K562 (cell line): ENCODE results near the gene SORT1. TPM values are rescaled to one million over a fixed set of nuclear protein-coding genes. Genes with fewer than 3 reads are reported as not detected.
A peak's percentile ranks its signal among the peaks of the same experiment; 100 is the strongest.

Experiments used
- CTBP1 ChIP-seq: fragments of 450-650 bp; IDR thresholded peaks from 2 replicates; pipeline ENCODE4 v1.6.1; 2016; ENCODE audit warnings: borderline replicate concordance
- FUS ChIP-seq: fragments of 200-400 bp; formaldehyde crosslinking; optimal IDR thresholded peaks from 2 replicates; pipeline ENCODE3; 2017; ENCODE audit warnings: low read depth, low read length
- GTF2F1 ChIP-seq: IDR thresholded peaks from 2 replicates; pipeline ENCODE4 v1.6.1; 2011; ENCODE audit warnings: low read depth, low read length, improper control_type of control experiment
- HMG20A ChIP-seq: fragments of 450-650 bp; formaldehyde crosslinking; conservative IDR thresholded peaks from 2 replicates; pipeline ENCODE4 v1.4.0; 2020; ENCODE audit warnings: mild to moderate bottlenecking, mixed read lengths
- HMG20B ChIP-seq: fragments of 250-450 bp; sonication (Bioruptor Pico); IDR thresholded peaks from 2 replicates; pipeline ENCODE4 v1.5.0; 2021; ENCODE audit warnings: mild to moderate bottlenecking
- HNRNPUL1 ChIP-seq: fragments of 200-400 bp; formaldehyde crosslinking; IDR thresholded peaks from 2 replicates; pipeline ENCODE4 v1.6.1; 2017; ENCODE audit warnings: low read length
- KLF1 ChIP-seq: fragments of 450-650 bp; IDR thresholded peaks from 2 replicates; pipeline ENCODE4 v1.6.1; 2016; ENCODE audit warnings: missing genetic modification characterization, missing compliant biosample characterization
- MCM2 ChIP-seq: fragments of 450-650 bp; IDR thresholded peaks from 2 replicates; pipeline ENCODE4 v1.6.1; 2017; ENCODE audit warnings: low read depth, mild to moderate bottlenecking
- MCM7 ChIP-seq, 2 experiments: fragments of 450-650 bp; IDR thresholded peaks; 2 replicates each; pipeline ENCODE4 v1.6.1; 2016 to 2018
- NCOA2 ChIP-seq, 2 experiments: fragments of 450-650 bp; IDR thresholded peaks; 2 replicates each; pipeline ENCODE4 v1.6.1; 2018; ENCODE audit warnings: mild to moderate bottlenecking in 2 of 2, moderate library complexity in 1 of 2; ENCODE audit not compliant: partially characterized antibody in 2 of 2
- NFXL1 ChIP-seq: fragments of 450-650 bp; formaldehyde crosslinking; IDR thresholded peaks from 2 replicates; pipeline ENCODE4 v1.4.0; 2021; ENCODE audit warnings: mild to moderate bottlenecking
- POLR2A ChIP-seq: fragments of 450-650 bp; conservative IDR thresholded peaks from 2 replicates; pipeline ENCODE4 v1.6.1; 2016
- RAD21 ChIP-seq, 2 experiments: fragments of 250-450 bp in 1 of 2; fragments of 450-650 bp in 1 of 2; sonication (Bioruptor Pico) in 1 of 2; formaldehyde crosslinking in 1 of 2; IDR thresholded peaks in 1 of 2; conservative IDR thresholded peaks in 1 of 2; 2 replicates each; pipeline versions ENCODE4 v1.4.0 to v1.8.0; 2020 to 2022; ENCODE audit warnings: mild to moderate bottlenecking in 2 of 2, moderate library complexity in 1 of 2
- ZNF217 ChIP-seq: sonication (generic); formaldehyde crosslinking; IDR thresholded peaks from 2 replicates; pipeline ENCODE4 v1.8.0; 2022; ENCODE audit warnings: mild to moderate bottlenecking, missing genetic modification reagents
- polyA plus RNA-seq, 8 experiments: library from polyadenylated mRNA; depleted of rRNA in 4 of 8; stranded (reverse) in 5 of 8; unstranded in 3 of 8; fragments of >200 nt; fragmentation: Nextera tagmentation in 2 of 8; fragmentation: Illumina TruSeq in 1 of 8; extraction: Ambion mirVana in 2 of 8; extraction: Trizol in 1 of 8; gene quantifications; 2 replicates each; pipeline versions ENCODE4 v1.2.1 to v1.2.3, GENCODE V29; 2011 to 2014; ENCODE audit warnings: inconsistent platforms in 1 of 8, missing spikeins in 1 of 8
- total RNA-seq, 7 experiments: library from RNA; depleted of rRNA in 6 of 7; stranded (reverse); fragments of >200 nt in 6 of 7; fragmentation: Illumina TruSeq in 2 of 7; extraction: Trizol in 2 of 7; gene quantifications; 2 replicates each; pipeline versions ENCODE4 v1.2.1 to v1.2.3, GENCODE V29; 2011 to 2021; ENCODE audit warnings: low replicate concordance in 1 of 7
- TF ChIP-seq, protein P1 (sequence below): fragments of 250-450 bp; sonication (Bioruptor Pico); IDR thresholded peaks from 2 replicates; pipeline ENCODE4 v1.4.0; 2020
- TF ChIP-seq, protein P2 (sequence below): sonication (generic); formaldehyde crosslinking; IDR thresholded peaks from 2 replicates; pipeline ENCODE4 v1.8.0; 2023; ENCODE audit warnings: mild to moderate bottlenecking, missing genetic modification reagents
- TF ChIP-seq, protein P3 (sequence below): fragments of 450-650 bp; IDR thresholded peaks from 2 replicates; pipeline ENCODE4 v1.6.1; 2016; ENCODE audit warnings: missing biosample characterization, missing genetic modification characterization
- TF ChIP-seq, protein P4 (sequence below): fragments of 450-650 bp; IDR thresholded peaks from 2 replicates; pipeline ENCODE4 v1.6.1; 2016; ENCODE audit warnings: low read depth, mild to moderate bottlenecking, moderate library complexity
- TF ChIP-seq, protein P5 (sequence below): sonication (generic); formaldehyde crosslinking; IDR thresholded peaks from 2 replicates; pipeline ENCODE4 v1.8.1; 2023; ENCODE audit warnings: mild to moderate bottlenecking, missing genetic modification reagents

Gene SORT1
- total and polyA plus RNA-seq, 9 of the 15 experiments (the other 6 are each of a cell fraction or from before 2014, with no cell fraction given): 27.4 to 112 (median 65.0) TPM

DNA sequence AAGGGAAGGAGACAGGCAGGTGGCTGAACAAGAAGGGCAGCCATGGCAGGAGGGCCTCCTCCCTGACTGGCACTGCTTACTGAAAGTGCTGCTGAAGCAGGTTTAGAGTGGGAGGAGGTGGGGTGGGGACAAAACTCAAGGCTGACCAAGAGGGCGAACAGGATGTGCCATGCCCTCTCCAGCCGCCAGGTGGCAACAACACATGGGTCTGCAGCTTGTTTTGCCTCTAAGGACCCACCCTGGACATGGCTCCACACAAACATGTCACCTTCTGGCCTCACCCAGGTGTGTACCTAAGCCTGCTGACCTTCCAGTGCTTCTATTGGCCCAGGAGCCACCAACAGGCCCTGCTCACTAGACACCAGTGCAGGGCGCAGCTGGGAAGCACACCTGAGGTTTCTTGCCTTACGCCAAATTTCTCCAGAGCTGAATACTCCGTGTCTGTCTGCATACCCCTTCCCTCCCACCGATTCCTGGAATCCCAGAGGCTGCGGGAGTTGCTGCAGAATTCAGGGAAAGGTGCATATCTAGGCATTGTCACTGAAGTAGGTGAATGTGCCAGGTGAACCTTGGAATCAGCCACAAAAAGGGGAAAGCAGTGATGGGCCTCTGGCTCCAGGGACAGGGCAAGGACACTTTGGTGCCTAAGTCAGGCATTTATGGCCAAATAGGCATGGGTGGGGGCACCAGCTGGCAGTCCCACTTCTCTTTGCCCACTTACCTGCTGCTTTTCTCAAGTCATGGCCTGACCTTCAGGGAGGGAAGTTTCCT lies 120.1 kb downstream of the SORT1 start (continued):
- TF ChIP-seq, protein P1, sequence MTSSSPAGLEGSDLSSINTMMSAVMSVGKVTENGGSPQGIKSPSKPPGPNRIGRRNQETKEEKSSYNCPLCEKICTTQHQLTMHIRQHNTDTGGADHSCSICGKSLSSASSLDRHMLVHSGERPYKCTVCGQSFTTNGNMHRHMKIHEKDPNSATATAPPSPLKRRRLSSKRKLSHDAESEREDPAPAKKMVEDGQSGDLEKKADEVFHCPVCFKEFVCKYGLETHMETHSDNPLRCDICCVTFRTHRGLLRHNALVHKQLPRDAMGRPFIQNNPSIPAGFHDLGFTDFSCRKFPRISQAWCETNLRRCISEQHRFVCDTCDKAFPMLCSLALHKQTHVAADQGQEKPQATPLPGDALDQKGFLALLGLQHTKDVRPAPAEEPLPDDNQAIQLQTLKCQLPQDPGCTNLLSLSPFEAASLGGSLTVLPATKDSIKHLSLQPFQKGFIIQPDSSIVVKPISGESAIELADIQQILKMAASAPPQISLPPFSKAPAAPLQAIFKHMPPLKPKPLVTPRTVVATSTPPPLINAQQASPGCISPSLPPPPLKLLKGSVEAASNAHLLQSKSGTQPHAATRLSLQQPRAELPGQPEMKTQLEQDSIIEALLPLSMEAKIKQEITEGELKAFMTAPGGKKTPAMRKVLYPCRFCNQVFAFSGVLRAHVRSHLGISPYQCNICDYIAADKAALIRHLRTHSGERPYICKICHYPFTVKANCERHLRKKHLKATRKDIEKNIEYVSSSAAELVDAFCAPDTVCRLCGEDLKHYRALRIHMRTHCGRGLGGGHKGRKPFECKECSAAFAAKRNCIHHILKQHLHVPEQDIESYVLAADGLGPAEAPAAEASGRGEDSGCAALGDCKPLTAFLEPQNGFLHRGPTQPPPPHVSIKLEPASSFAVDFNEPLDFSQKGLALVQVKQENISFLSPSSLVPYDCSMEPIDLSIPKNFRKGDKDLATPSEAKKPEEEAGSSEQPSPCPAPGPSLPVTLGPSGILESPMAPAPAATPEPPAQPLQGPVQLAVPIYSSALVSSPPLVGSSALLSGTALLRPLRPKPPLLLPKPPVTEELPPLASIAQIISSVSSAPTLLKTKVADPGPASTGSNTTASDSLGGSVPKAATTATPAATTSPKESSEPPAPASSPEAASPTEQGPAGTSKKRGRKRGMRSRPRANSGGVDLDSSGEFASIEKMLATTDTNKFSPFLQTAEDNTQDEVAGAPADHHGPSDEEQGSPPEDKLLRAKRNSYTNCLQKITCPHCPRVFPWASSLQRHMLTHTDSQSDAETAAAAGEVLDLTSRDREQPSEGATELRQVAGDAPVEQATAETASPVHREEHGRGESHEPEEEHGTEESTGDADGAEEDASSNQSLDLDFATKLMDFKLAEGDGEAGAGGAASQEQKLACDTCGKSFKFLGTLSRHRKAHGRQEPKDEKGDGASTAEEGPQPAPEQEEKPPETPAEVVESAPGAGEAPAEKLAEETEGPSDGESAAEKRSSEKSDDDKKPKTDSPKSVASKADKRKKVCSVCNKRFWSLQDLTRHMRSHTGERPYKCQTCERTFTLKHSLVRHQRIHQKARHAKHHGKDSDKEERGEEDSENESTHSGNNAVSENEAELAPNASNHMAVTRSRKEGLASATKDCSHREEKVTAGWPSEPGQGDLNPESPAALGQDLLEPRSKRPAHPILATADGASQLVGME (CRISPR knock-in tag): no peak
- TF ChIP-seq MCM2: no peak
- TF ChIP-seq NCOA2 (IDR thresholded peaks at IDR 0.05; ENCODE audit: partially characterized antibody in 2 of 2): no peak
- peak; percentile 89 to 98 for TF ChIP-seq RAD21 (CRISPR knock-in tag; conservative IDR thresholded peaks at IDR 0.05 in 1 of 2, IDR thresholded peaks at IDR 0.05 in 1 of 2)
- no peak for TF ChIP-seq FUS
- TF ChIP-seq, protein P2, sequence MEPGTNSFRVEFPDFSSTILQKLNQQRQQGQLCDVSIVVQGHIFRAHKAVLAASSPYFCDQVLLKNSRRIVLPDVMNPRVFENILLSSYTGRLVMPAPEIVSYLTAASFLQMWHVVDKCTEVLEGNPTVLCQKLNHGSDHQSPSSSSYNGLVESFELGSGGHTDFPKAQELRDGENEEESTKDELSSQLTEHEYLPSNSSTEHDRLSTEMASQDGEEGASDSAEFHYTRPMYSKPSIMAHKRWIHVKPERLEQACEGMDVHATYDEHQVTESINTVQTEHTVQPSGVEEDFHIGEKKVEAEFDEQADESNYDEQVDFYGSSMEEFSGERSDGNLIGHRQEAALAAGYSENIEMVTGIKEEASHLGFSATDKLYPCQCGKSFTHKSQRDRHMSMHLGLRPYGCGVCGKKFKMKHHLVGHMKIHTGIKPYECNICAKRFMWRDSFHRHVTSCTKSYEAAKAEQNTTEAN: no peak
- no peak for TF ChIP-seq POLR2A
- no peak for TF ChIP-seq HMG20A (CRISPR knock-in tag)
- TF ChIP-seq, protein P3, sequence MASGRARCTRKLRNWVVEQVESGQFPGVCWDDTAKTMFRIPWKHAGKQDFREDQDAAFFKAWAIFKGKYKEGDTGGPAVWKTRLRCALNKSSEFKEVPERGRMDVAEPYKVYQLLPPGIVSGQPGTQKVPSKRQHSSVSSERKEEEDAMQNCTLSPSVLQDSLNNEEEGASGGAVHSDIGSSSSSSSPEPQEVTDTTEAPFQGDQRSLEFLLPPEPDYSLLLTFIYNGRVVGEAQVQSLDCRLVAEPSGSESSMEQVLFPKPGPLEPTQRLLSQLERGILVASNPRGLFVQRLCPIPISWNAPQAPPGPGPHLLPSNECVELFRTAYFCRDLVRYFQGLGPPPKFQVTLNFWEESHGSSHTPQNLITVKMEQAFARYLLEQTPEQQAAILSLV (tag): no peak
- no peak for TF ChIP-seq HMG20B (CRISPR knock-in tag)
- no peak for TF ChIP-seq ZNF217 (CRISPR knock-in tag)
- TF ChIP-seq GTF2F1: no peak
- TF ChIP-seq HNRNPUL1: no peak
- no peak for TF ChIP-seq NFXL1
- TF ChIP-seq MCM7 (IDR thresholded peaks at IDR 0.05): no peak
- TF ChIP-seq, protein P4, sequence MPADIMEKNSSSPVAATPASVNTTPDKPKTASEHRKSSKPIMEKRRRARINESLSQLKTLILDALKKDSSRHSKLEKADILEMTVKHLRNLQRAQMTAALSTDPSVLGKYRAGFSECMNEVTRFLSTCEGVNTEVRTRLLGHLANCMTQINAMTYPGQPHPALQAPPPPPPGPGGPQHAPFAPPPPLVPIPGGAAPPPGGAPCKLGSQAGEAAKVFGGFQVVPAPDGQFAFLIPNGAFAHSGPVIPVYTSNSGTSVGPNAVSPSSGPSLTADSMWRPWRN: no peak
- peak; percentile 87 for TF ChIP-seq CTBP1
- TF ChIP-seq, protein P5, sequence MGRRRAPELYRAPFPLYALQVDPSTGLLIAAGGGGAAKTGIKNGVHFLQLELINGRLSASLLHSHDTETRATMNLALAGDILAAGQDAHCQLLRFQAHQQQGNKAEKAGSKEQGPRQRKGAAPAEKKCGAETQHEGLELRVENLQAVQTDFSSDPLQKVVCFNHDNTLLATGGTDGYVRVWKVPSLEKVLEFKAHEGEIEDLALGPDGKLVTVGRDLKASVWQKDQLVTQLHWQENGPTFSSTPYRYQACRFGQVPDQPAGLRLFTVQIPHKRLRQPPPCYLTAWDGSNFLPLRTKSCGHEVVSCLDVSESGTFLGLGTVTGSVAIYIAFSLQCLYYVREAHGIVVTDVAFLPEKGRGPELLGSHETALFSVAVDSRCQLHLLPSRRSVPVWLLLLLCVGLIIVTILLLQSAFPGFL: no peak
- TF ChIP-seq KLF1 (tag): 0 out of 2 replicates have a peak, but pooled peaks have one; percentile 53
